C4-2B (cell line): Measurements from ENCODE around the gene GLE1.
A peak's percentile ranks its signal among the peaks of the same experiment; 100 is the strongest.

Experiments used
- H3K27ac ChIP-seq: fragments of 450-650 bp; 2 replicates; pipeline ENCODE4 v1.5.1; 2017
- ZFX ChIP-seq: fragments of 450-650 bp; IDR thresholded peaks from 2 replicates; pipeline ENCODE4 v1.6.1; 2017
- TF ChIP-seq, protein P1 (sequence below): fragments of 450-650 bp; conservative IDR thresholded peaks from 2 replicates; pipeline ENCODE4 v1.5.1; 2017; ENCODE audit warnings: mild to moderate bottlenecking

GLE1 gene, protein sequence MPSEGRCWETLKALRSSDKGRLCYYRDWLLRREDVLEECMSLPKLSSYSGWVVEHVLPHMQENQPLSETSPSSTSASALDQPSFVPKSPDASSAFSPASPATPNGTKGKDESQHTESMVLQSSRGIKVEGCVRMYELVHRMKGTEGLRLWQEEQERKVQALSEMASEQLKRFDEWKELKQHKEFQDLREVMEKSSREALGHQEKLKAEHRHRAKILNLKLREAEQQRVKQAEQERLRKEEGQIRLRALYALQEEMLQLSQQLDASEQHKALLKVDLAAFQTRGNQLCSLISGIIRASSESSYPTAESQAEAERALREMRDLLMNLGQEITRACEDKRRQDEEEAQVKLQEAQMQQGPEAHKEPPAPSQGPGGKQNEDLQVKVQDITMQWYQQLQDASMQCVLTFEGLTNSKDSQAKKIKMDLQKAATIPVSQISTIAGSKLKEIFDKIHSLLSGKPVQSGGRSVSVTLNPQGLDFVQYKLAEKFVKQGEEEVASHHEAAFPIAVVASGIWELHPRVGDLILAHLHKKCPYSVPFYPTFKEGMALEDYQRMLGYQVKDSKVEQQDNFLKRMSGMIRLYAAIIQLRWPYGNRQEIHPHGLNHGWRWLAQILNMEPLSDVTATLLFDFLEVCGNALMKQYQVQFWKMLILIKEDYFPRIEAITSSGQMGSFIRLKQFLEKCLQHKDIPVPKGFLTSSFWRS

DNA sequence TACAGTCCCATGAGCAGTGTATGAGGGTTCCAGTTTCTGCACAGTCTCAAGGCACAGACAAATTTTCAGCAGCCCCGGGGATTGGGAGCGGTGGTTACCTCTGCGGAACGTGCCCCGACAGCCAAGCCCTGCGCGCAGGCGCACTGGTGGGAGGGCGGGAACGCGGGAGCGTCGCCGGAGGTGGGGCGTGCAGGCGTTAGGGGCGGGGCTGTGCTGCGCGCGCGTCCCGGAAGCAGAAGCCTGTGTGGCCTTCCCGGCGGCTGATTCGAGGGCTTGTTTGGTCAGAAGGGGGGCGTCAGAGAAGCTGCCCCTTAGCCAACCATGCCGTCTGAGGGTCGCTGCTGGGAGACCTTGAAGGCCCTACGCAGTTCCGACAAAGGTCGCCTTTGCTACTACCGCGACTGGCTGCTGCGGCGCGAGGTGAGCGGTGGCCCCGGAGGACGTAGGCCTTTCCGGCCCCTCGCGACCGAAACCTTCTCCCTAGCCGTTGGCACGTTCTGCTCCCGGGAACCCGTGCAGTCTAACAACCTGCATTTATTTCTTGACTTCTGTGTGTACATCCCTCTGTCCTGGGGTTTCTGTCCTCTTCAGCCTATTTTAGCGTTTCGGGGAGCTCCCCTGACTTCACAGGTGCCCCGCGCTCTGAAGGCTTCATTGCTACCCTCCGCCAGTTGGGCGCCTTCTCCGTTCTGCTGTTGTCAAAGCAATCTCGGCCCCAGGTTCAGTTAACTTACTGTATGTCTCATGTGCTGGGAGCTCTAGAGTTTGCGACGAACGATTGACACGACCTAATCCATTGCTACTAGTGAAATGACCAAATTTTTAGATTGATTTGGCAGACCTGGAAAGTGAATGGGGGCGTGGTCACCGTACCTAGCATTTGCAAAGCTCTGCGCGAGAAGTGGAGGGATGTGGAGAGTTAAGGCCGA, at the start of gene GLE1:
Gene GLE1 (plus strand): TSS at position 235 of the 929 bp plus-strand sequence. CDS start 87 bp downstream, at position 322.
- H3K27ac ChIP-seq = peak within 1 kb of the TSS; percentile 85
- TF ChIP-seq, protein P1, sequence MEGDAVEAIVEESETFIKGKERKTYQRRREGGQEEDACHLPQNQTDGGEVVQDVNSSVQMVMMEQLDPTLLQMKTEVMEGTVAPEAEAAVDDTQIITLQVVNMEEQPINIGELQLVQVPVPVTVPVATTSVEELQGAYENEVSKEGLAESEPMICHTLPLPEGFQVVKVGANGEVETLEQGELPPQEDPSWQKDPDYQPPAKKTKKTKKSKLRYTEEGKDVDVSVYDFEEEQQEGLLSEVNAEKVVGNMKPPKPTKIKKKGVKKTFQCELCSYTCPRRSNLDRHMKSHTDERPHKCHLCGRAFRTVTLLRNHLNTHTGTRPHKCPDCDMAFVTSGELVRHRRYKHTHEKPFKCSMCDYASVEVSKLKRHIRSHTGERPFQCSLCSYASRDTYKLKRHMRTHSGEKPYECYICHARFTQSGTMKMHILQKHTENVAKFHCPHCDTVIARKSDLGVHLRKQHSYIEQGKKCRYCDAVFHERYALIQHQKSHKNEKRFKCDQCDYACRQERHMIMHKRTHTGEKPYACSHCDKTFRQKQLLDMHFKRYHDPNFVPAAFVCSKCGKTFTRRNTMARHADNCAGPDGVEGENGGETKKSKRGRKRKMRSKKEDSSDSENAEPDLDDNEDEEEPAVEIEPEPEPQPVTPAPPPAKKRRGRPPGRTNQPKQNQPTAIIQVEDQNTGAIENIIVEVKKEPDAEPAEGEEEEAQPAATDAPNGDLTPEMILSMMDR = no peak
- TF ChIP-seq ZFX = peak; percentile 95

GRCh38 chr9:128454991-128455390, 49.5 kb upstream of the GLE1 start:
- H3K27ac ChIP-seq = peak overlapping the region; percentile 88; the same call in 1 of the 2 replicates
- no peak for TF ChIP-seq ZFX
- TF ChIP-seq, protein P1 = no peak

DNA sequence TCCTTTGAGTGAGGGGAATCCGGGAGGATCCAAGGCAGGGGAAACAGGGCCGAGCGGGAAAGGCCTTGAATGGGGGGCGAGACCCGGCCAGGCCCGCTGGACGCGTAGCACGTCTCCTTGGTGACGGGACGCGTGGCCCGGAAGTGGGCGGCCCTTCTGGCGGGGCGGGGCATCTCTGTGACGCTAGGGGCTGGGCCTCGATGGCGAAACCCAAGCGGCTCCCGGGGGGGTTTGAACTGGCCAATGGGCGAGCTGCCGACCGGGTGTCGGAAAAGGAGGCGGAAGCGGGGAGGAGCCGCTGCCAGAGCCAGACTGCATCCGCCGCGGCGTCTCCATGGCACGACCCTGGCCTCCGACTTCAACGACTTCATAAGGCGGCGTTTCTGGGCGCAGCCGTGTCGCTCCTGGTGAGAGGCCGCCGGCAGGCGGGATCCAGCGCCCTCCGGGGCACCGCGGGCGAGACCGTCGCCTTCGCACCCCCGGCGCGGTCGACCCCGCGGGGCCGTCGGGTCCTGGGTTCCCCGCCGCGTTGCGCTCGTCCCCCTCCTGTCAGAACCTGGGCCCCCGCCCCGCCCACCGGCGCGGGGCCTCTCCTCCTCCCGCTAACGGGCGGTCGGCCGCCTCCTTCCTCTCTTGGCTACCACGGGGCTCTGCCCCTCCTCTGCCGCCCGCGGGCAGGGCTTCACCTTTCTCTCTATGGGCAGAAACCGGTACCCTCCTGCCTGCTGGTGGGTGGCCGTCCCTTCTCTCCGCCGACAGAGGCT, 48.5 kb upstream of the GLE1 start, which contains the start of gene ODF2:
Gene ODF2 (plus strand): TSS at position 158 of the 764 bp plus-strand sequence. CDS start 86 bp downstream, at position 244.
- peak within 1 kb of the TSS; percentile 88 for H3K27ac ChIP-seq
- TF ChIP-seq ZFX = 0 out of 2 replicates have a peak, but pooled peaks have one; percentile 50
- TF ChIP-seq, protein P1 = no peak

GRCh38 chr9:128456613-128457061, 47.9 kb upstream of the GLE1 start:
- TF ChIP-seq ZFX = no peak
- TF ChIP-seq, protein P1 = no peak
- H3K27ac ChIP-seq = peak overlapping the region; percentile 88

GRCh38 chr9:128457207-128457606, 47.3 kb upstream of the GLE1 start:
- H3K27ac ChIP-seq = peak overlapping the region; percentile 88
- TF ChIP-seq ZFX = no peak
- TF ChIP-seq, protein P1 = no peak

DNA sequence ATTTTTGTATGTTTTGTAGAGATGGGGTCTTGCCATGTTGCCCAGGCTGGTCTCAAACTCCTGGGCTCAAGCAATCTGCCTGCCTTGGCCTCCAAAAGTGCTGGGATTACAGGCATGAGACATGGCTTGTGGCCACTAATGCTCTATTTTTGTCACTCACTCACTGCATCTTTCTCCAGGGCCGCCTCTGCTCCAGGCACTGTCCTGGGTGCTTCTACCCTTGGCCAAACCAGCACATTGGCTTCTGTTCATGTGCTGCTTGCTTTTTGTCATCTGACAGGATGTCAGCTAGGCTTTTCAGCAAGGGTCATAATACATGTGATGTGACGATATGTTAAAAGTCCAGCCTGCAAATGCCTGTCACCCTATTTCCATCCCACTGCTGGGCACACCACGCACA, 45.5 kb upstream of the GLE1 start:
- TF ChIP-seq, protein P1 = no peak
- no peak for TF ChIP-seq ZFX
- no peak overlapping the region for H3K27ac ChIP-seq
